CD4-positive, alpha-beta T cell treated with Interleukin-15 for 4 hours (primary cell): Measurements from ENCODE around the gene CNTN3.

Source experiments
- DNase-seq: peaks from one replicate; pipeline ENCODE4 v3.0.0-alpha.2; 2020; ENCODE audit warnings: low spot score

CNTN3 gene

GRCh38 chr3:74614107-74614967 lies at the start of gene CNTN3:
Gene CNTN3, minus strand, starts transcription at chr3:74614659. Its CDS starts 93,547 bp downstream, at chr3:74521112.
- no peak for DNase-seq

- DNase-seq = no peak
These were observed 48.7 kb upstream of the CNTN3 start for GRCh38 chr3:74663178-74663577.

GRCh38 chr3:74661672-74662071 lies 47.2 kb upstream of the CNTN3 start:
- no peak for DNase-seq

- no peak for DNase-seq
These were observed 37.4 kb upstream of the CNTN3 start for GRCh38 chr3:74651885-74652284.

- no peak for DNase-seq
These were observed 36.8 kb upstream of the CNTN3 start for GRCh38 chr3:74651292-74651691.

- DNase-seq = no peak
These were observed 33.6 kb upstream of the CNTN3 start for GRCh38 chr3:74648107-74648506.

GRCh38 chr3:74646094-74646493 lies 31.6 kb upstream of the CNTN3 start:
- no peak for DNase-seq

- DNase-seq = no peak
These were observed 29.2 kb upstream of the CNTN3 start for GRCh38 chr3:74643636-74644035.

- no peak for DNase-seq
These were observed 28.4 kb upstream of the CNTN3 start for GRCh38 chr3:74642876-74643275.

GRCh38 chr3:74640211-74640610 lies 25.8 kb upstream of the CNTN3 start:
- no peak for DNase-seq

GRCh38 chr3:74639681-74640080 lies 25.2 kb upstream of the CNTN3 start:
- no peak for DNase-seq

GRCh38 chr3:74636981-74637380 lies 22.5 kb upstream of the CNTN3 start:
- no peak for DNase-seq

GRCh38 chr3:74633021-74633420 lies 18.6 kb upstream of the CNTN3 start:
- DNase-seq = no peak

- DNase-seq = no peak
These were observed 17.1 kb upstream of the CNTN3 start for GRCh38 chr3:74631351-74632140.

- no peak for DNase-seq
These were observed 16.1 kb upstream of the CNTN3 start for GRCh38 chr3:74630602-74631001.

- DNase-seq = no peak
These were observed 11.6 kb upstream of the CNTN3 start for GRCh38 chr3:74626011-74626410.

- no peak for DNase-seq
These were observed 9.8 kb upstream of the CNTN3 start for GRCh38 chr3:74624301-74624700.

- no peak for DNase-seq
These were observed 8.9 kb upstream of the CNTN3 start for GRCh38 chr3:74623261-74623836.

GRCh38 chr3:74621581-74621980 lies 7.1 kb upstream of the CNTN3 start:
- no peak for DNase-seq

- no peak for DNase-seq
These were observed 3.3 kb upstream of the CNTN3 start for GRCh38 chr3:74617776-74618175.

GRCh38 chr3:74613521-74614106 lies 845 bp downstream of the CNTN3 start:
- DNase-seq = no peak

- no peak for DNase-seq
These were observed 1.4 kb downstream of the CNTN3 start for GRCh38 chr3:74613060-74613459.

GRCh38 chr3:74611206-74611605 lies 3.3 kb downstream of the CNTN3 start:
- no peak for DNase-seq
